NT2/D1 (cell line): ENCODE data around the gene TNXB.

ENCODE experiments used
- SUZ12 ChIP-seq: IDR thresholded peaks from 2 replicates; pipeline ENCODE4 v1.6.1; 2011; ENCODE audit not compliant: insufficient read length, insufficient read depth; ENCODE audit errors: extremely low read depth
- YY1 ChIP-seq: IDR thresholded peaks from 2 replicates; pipeline ENCODE4 v1.6.1; 2011; ENCODE audit not compliant: insufficient read length, insufficient read depth
- ZNF274 ChIP-seq: IDR thresholded peaks from 2 replicates; pipeline ENCODE4 v1.6.1; 2011; ENCODE audit warnings: mild to moderate bottlenecking, low read depth, low read length

DNA sequence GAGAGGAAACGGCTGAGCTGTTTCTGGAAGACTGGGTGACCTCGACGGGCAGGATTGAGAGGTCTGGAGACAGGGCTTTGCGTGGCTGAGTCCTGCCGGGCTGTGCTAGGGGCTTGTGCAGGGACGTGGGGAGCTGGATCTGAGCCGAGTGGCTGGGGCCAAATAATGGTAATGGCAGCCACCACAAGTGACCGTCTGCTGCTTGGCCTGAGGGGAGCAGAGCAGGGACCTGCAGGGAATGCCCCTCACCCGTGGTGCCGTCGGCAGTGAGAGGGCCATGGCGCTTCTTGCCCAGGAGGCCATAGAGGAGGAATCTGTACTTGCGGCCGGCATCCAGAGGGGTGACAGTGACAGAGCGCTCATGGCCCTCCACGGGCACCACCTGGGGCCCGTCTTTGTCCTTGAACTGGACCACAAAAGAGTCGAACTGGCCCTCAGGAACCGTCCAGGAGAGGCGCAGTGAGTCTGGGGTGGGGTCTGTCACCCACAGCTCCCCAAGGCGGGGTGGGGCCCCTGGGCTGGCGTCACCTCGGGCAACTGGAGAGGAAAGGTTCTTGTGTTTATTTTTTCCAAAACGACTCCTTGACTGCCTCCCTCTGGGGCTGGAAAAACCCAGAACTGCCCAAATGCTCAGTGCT, 39.1 kb downstream of the TNXB start:
- no peak for TF ChIP-seq ZNF274
- TF ChIP-seq YY1 = no peak
- no peak for TF ChIP-seq SUZ12
